ENCODE measurements around the gene PDE3A. TPM values are rescaled to one million over a fixed set of nuclear protein-coding genes. Genes with fewer than 3 reads are reported as not detected.

The PDE3A gene
- polyA plus RNA-seq, 3 donors, result 0.10 TPM; not detected in 2

GRCh38 chr12:20368651-20369304 is 441 bp downstream of the PDE3A start:
- Mint-ChIP-seq H3K9me3 (peaks cover 0 to 11% (median 4%) of the 10 kb centered on the region in 7 donors), H3K4me1 (peaks cover 25% of the 10 kb centered on the region), H3K36me3 (peaks cover 0 to 3% of the 10 kb centered on the region in 2 donors), H3K27ac (no peak overlapping the region), H3K27me3 (ENCODE audit: low read depth in 3 of 3) (peaks cover 31 to 63% (median 38%) of the 10 kb centered on the region in 3 donors), H3K4me3 (peak overlapping the region; percentile 92 to 98)
- no peaks in the 10 kb centered on the region for H4K20me1 ChIP-seq (ENCODE audit: insufficient read depth, low read length)
- no peaks in the 10 kb centered on the region for H3K79me2 ChIP-seq (ENCODE audit: insufficient read depth, low read length)
- peak overlapping the region; percentile 35 to 77 (median 52) for H3K4me3 ChIP-seq (replicated peaks in 1 of 3; ENCODE audit: low read depth in 2 of 3, low read length in 3 of 3)
- H3K27me3 ChIP-seq (ENCODE audit: control insufficient read depth in 2 of 2, insufficient read depth in 2 of 2, low read length in 2 of 2), result peaks cover 44 to 52% of the 10 kb centered on the region in 2 donors
- intact Hi-C loops (cut with micrococcal nuclease), result no loop called here
- TF ChIP-seq CTCF (IDR thresholded peaks at IDR 0.05), result no peak
- no peaks in the 10 kb centered on the region for H3K36me3 ChIP-seq (replicated peaks in 1 of 2; ENCODE audit: control insufficient read depth in 1 of 2, insufficient read depth in 2 of 2, low read length in 2 of 2)
- peaks cover 19 to 28% of the 10 kb centered on the region in 2 donors for H3K4me1 ChIP-seq (ENCODE audit: control insufficient read depth in 1 of 2, insufficient read depth in 2 of 2, low read length in 2 of 2)
- H3K27ac ChIP-seq (ENCODE audit: low read depth in 1 of 2, low read length in 2 of 2), result no peak overlapping the region
- H2AFZ ChIP-seq (ENCODE audit: insufficient read depth, low read depth, low read length, poor library complexity, severe bottlenecking), result peak overlapping the region; percentile 64
- 0% methylated on average over 42 of the region's 50 CpGs for WGBS (ENCODE audit: insufficient coverage)
- H3K4me2 ChIP-seq (replicated peaks; ENCODE audit: extremely low read depth, low read length, poor library complexity, severe bottlenecking), result peak overlapping the region; percentile 78
- H3K9ac ChIP-seq (ENCODE audit: insufficient read depth, low read length, poor library complexity, severe bottlenecking), result peak overlapping the region; percentile 25
- peak in 1 of 3 donors; percentile 6 for DNase-seq
- no peaks in the 10 kb centered on the region for H3K9me3 ChIP-seq (replicated peaks in 1 of 2; ENCODE audit: control insufficient read depth in 1 of 2, insufficient read depth in 1 of 2, low read length in 2 of 2)

GRCh38 chr12:20369305-20370013 is 1.1 kb downstream of the PDE3A start:
- H3K9me3 ChIP-seq (replicated peaks in 1 of 2; ENCODE audit: control insufficient read depth in 1 of 2, insufficient read depth in 1 of 2, low read length in 2 of 2), result no peaks in the 10 kb centered on the region
- intact Hi-C loops (cut with micrococcal nuclease), result no loop called here
- H3K4me1 ChIP-seq (ENCODE audit: control insufficient read depth in 1 of 2, insufficient read depth in 2 of 2, low read length in 2 of 2), result peaks cover 19 to 28% of the 10 kb centered on the region in 2 donors
- peaks cover 0 to 3% of the 10 kb centered on the region in 2 donors for H3K36me3 Mint-ChIP-seq
- peaks cover 0 to 11% (median 4%) of the 10 kb centered on the region in 7 donors for H3K9me3 Mint-ChIP-seq
- H3K27me3 ChIP-seq (ENCODE audit: control insufficient read depth in 2 of 2, insufficient read depth in 2 of 2, low read length in 2 of 2), result peaks cover 44 to 52% of the 10 kb centered on the region in 2 donors
- H3K36me3 ChIP-seq (replicated peaks in 1 of 2; ENCODE audit: control insufficient read depth in 1 of 2, insufficient read depth in 2 of 2, low read length in 2 of 2), result no peaks in the 10 kb centered on the region
- no peaks in the 10 kb centered on the region for H4K20me1 ChIP-seq (ENCODE audit: insufficient read depth, low read length)
- no peak for TF ChIP-seq CTCF (IDR thresholded peaks at IDR 0.05)
- H2AFZ ChIP-seq (ENCODE audit: insufficient read depth, low read depth, low read length, poor library complexity, severe bottlenecking), result peak overlapping the region; percentile 64
- H3K4me3 ChIP-seq (replicated peaks in 1 of 3; ENCODE audit: low read depth in 2 of 3, low read length in 3 of 3), result peak overlapping the region; percentile 35 to 77 (median 52)
- H3K4me1 Mint-ChIP-seq, result peaks cover 25% of the 10 kb centered on the region
- H3K9ac ChIP-seq (ENCODE audit: insufficient read depth, low read length, poor library complexity, severe bottlenecking), result peak overlapping the region; percentile 25
- no peak overlapping the region for H3K27ac ChIP-seq (ENCODE audit: low read depth in 1 of 2, low read length in 2 of 2)
- under 1% methylated on average over 61 of the region's 63 CpGs for WGBS (ENCODE audit: insufficient coverage)
- peak overlapping the region; percentile 78 for H3K4me2 ChIP-seq (replicated peaks; ENCODE audit: extremely low read depth, low read length, poor library complexity, severe bottlenecking)
- H3K79me2 ChIP-seq (ENCODE audit: insufficient read depth, low read length), result no peaks in the 10 kb centered on the region
- H3K4me3 Mint-ChIP-seq, result peak overlapping the region; percentile 92 to 98
- H3K27ac Mint-ChIP-seq, result no peak overlapping the region
- peak in 2 of 3 donors; percentile 6 to 18 for DNase-seq
- peaks cover 33 to 63% (median 42%) of the 10 kb centered on the region in 3 donors for H3K27me3 Mint-ChIP-seq (ENCODE audit: low read depth in 3 of 3)

Data from CD14-positive monocyte (primary cell).